Breast epithelium (tissue), 4 donors: ENCODE measurements around the gene RHNO1. TPM values are rescaled to one million over a fixed set of nuclear protein-coding genes. Genes with fewer than 3 reads are reported as not detected.
A peak's percentile ranks its signal among the peaks of the same experiment; 100 is the strongest.

Source experiments
- DNase-seq, 2 donors: peaks; one replicate each; pipeline ENCODE4 v3.0.0-alpha.2; 2019; ENCODE audit warnings: low spot score in 2 of 2
- H3K27ac ChIP-seq, 2 donors: fragments of 200-600 bp; sonication (generic) in 1 of 2; one replicate each; pipeline ENCODE4 v1.5.1; 2016 to 2019; ENCODE audit warnings: mild to moderate bottlenecking in 1 of 2
- H3K27me3 ChIP-seq, 2 donors: fragments of 200-600 bp; sonication (generic) in 1 of 2; one replicate each; pipeline versions ENCODE4 v1.5.1 to v1.6.0; 2017 to 2019; ENCODE audit warnings: control low read depth in 1 of 2, mild to moderate bottlenecking in 1 of 2
- H3K36me3 ChIP-seq: fragments of 200-600 bp; one replicate; pipeline ENCODE4 v1.5.1; 2019
- H3K4me1 ChIP-seq, 2 donors: fragments of 200-600 bp; sonication (generic); one replicate each; pipeline ENCODE4 v1.5.1; 2016 to 2019; ENCODE audit warnings: control low read depth in 1 of 2
- H3K4me3 ChIP-seq, 3 donors: fragments of 200-600 bp; sonication (generic); 1 replicate in 2 of 3; 2 replicates in 1 of 3; pipeline ENCODE4 v1.5.1; 2016 to 2019; ENCODE audit warnings: mild to moderate bottlenecking in 3 of 3, moderate library complexity in 2 of 3
- H3K9me3 ChIP-seq, 2 donors: fragments of 200-600 bp; sonication (generic) in 1 of 2; one replicate each; pipeline ENCODE4 v1.5.1; 2016 to 2019; ENCODE audit warnings: control low read depth in 1 of 2
- POLR2A ChIP-seq: fragments of 450-650 bp; IDR thresholded peaks from one replicate; pipeline ENCODE4 v1.6.1; 2016; ENCODE audit warnings: antibody characterized with exemption, mild to moderate bottlenecking, moderate library complexity
- POLR2AphosphoS5 ChIP-seq, 3 donors: sonication (generic); formaldehyde crosslinking; IDR thresholded peaks; one replicate each; pipeline ENCODE4 v1.6.1; 2017; ENCODE audit warnings: antibody characterized with exemption in 3 of 3
- intact Hi-C: fragments of 100-400 bp; cut with DNase I; formaldehyde crosslinking; loops from one replicate; pipeline ENCODE4 v1.15.1; 2023; ENCODE audit warnings: low total_unique reads
- total RNA-seq, 3 donors: library from RNA; depleted of rRNA; stranded (reverse); fragments of >200 nt; gene quantifications; one replicate each; pipeline ENCODE4 v1.1.0, GENCODE V29; 2016
- TF ChIP-seq, protein P1 (sequence below), 3 donors: fragments of 450-650 bp; IDR thresholded peaks; one replicate each; pipeline ENCODE4 v1.5.1; 2016 to 2017; ENCODE audit warnings: antibody characterized with exemption in 3 of 3, mild to moderate bottlenecking in 3 of 3, moderate library complexity in 3 of 3

Gene RHNO1
- total RNA-seq, 3 donors from 2014 or later, result 4.3 to 18.4 (median 15.7) TPM

GRCh38 chr12:2876431-2877046, 484 bp upstream of the RHNO1 start:
- H3K27me3 ChIP-seq, result no peaks in the 10 kb centered on the region
- DNase-seq, result no peak
- peak overlapping the region in 1 of 2 donors; percentile 98 for H3K27ac ChIP-seq

GRCh38 chr12:2877953-2878732, 1.1 kb downstream of the RHNO1 start:
- H3K36me3 ChIP-seq, result no peaks in the 10 kb centered on the region
- H3K4me1 ChIP-seq, result peaks cover 7 to 13% of the 10 kb centered on the region in 2 donors
- H3K27me3 ChIP-seq, result no peaks in the 10 kb centered on the region
- peak overlapping the region; percentile 95 to 98 for H3K27ac ChIP-seq
- TF ChIP-seq POLR2A, result no peak
- TF ChIP-seq, protein P1, sequence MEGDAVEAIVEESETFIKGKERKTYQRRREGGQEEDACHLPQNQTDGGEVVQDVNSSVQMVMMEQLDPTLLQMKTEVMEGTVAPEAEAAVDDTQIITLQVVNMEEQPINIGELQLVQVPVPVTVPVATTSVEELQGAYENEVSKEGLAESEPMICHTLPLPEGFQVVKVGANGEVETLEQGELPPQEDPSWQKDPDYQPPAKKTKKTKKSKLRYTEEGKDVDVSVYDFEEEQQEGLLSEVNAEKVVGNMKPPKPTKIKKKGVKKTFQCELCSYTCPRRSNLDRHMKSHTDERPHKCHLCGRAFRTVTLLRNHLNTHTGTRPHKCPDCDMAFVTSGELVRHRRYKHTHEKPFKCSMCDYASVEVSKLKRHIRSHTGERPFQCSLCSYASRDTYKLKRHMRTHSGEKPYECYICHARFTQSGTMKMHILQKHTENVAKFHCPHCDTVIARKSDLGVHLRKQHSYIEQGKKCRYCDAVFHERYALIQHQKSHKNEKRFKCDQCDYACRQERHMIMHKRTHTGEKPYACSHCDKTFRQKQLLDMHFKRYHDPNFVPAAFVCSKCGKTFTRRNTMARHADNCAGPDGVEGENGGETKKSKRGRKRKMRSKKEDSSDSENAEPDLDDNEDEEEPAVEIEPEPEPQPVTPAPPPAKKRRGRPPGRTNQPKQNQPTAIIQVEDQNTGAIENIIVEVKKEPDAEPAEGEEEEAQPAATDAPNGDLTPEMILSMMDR (IDR thresholded peaks at IDR 0.05), result no peak
- no peak for TF ChIP-seq POLR2AphosphoS5 (IDR thresholded peaks at IDR 0.05)
- intact Hi-C loops, result loop anchor here (5.0 kb wide), 1 partner anchor 66 kb away; the partner anchor contains the start of gene ITFG2
- no peaks in the 10 kb centered on the region for H3K9me3 ChIP-seq
- DNase-seq, result no peak
- peak overlapping the region; percentile 77 to 94 (median 90) for H3K4me3 ChIP-seq

More at GRCh38 chr12:2876431-2877046, 484 bp upstream of the RHNO1 start:
- Histone ChIP-seq H3K4me3 (peak overlapping the region; percentile 77 to 94 (median 90)), H3K9me3 (no peaks in the 10 kb centered on the region), H3K4me1 (peaks cover 7 to 13% of the 10 kb centered on the region in 2 donors), H3K36me3 (no peaks in the 10 kb centered on the region)
- intact Hi-C loops, result loop anchor here (5.0 kb wide), 1 partner anchor 64 kb away; the partner anchor contains the start of gene ITFG2
- TF ChIP-seq POLR2AphosphoS5 (IDR thresholded peaks at IDR 0.05), result no peak
- TF ChIP-seq, protein P1 (IDR thresholded peaks at IDR 0.05), result no peak
- TF ChIP-seq POLR2A, result no peak

- TF ChIP-seq POLR2A, result no peak
- TF ChIP-seq, protein P1 (IDR thresholded peaks at IDR 0.05), result no peak
- Histone ChIP-seq H3K36me3 (no peaks in the 10 kb centered on the region), H3K4me3 (no peak overlapping the region), H3K27ac (no peak overlapping the region), H3K27me3 (no peaks in the 10 kb centered on the region), H3K9me3 (no peaks in the 10 kb centered on the region), H3K4me1 (peaks cover 7 to 13% of the 10 kb centered on the region in 2 donors)
- intact Hi-C loops, result loop anchor here (5.0 kb wide), 1 partner anchor 68 kb away; the partner anchor contains the start of gene ITFG2
- DNase-seq, result no peak
Measured at GRCh38 chr12:2879853-2880252, 2.8 kb downstream of the RHNO1 start.

GRCh38 chr12:2884810-2885209, 7.8 kb downstream of the RHNO1 start:
- intact Hi-C loops, result no loop called here
- Histone ChIP-seq H3K4me1 (no peaks in the 10 kb centered on the region), H3K9me3 (no peaks in the 10 kb centered on the region), H3K4me3 (no peak overlapping the region), H3K27me3 (no peaks in the 10 kb centered on the region), H3K27ac (no peak overlapping the region), H3K36me3 (no peaks in the 10 kb centered on the region)
- DNase-seq, result no peak
- TF ChIP-seq POLR2AphosphoS5 (IDR thresholded peaks at IDR 0.05) (no peak), POLR2A (no peak)
- TF ChIP-seq, protein P1 (IDR thresholded peaks at IDR 0.05), result no peak
